ENCODE results near the gene ATXN1.

DNA sequence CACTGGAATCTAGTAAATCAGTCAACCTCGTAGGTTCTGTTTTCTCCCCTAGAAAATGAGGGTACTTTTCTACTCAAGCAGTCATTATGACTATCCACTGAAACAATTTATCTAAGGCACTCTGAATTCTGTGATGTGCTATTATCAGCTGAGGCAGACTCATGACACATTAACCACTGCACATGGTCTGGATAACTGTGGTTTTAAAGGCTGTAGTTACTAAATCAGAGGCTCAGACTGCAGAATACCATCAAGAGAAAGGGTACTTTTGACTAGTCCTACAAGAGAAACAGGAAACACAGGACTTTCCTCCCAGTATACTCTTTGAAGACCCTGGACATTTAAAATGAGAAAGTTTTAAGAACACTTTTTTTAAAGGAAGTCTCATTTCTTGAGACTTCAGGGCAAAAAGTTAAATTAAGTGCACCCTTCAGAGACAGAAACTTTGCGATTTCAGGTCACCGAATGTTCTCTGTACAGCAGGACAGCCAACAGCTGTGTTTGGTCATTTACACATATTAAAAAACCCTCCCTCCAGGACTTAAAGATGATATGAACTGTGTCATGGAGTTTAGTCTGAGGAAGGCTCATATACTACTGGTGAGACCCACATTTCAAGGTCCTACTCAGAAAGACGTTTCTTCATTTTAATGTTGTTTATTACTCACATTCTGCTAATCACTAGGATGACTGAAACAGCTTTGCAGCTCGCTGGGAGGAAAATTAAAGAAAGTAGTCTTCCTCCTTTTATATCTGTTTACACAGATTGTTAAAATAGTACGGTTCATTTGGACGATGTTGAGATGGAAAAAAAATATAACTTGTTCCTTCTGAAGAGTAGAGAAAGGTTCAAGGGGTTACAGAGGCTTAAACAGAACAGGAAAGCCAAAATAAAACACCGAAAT, 19.9 kb downstream of the ATXN1 start:
- TF ChIP-seq, protein P1, sequence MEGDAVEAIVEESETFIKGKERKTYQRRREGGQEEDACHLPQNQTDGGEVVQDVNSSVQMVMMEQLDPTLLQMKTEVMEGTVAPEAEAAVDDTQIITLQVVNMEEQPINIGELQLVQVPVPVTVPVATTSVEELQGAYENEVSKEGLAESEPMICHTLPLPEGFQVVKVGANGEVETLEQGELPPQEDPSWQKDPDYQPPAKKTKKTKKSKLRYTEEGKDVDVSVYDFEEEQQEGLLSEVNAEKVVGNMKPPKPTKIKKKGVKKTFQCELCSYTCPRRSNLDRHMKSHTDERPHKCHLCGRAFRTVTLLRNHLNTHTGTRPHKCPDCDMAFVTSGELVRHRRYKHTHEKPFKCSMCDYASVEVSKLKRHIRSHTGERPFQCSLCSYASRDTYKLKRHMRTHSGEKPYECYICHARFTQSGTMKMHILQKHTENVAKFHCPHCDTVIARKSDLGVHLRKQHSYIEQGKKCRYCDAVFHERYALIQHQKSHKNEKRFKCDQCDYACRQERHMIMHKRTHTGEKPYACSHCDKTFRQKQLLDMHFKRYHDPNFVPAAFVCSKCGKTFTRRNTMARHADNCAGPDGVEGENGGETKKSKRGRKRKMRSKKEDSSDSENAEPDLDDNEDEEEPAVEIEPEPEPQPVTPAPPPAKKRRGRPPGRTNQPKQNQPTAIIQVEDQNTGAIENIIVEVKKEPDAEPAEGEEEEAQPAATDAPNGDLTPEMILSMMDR (IDR thresholded peaks at IDR 0.05): no peak
- TF ChIP-seq POLR2AphosphoS5 (IDR thresholded peaks at IDR 0.05) (no peak), EP300 (IDR thresholded peaks at IDR 0.05) (no peak)
